Activated T-helper 17 cell treated with anti-CD3 and anti-CD28 coated beads, Interleukin-2, amount 50 U/mL, for 72 hours (primary cell): Measurements from ENCODE around the gene NFKBIB. TPM values are rescaled to one million over a fixed set of nuclear protein-coding genes. Genes with fewer than 3 reads are reported as not detected.
A peak's percentile ranks its signal among the peaks of the same experiment; 100 is the strongest.
"Not testable (repeated sequence)": the region's sequence is repeated elsewhere in the genome, so short reads cannot be mapped to it uniquely, and the experiment has no call there.

Source experiments
- ATAC-seq: fragments of 150-1000 bp; cut with Tn5 transposase; replicated peaks from 2 replicates; pipeline ENCODE4 v1.10.0; 2021; ENCODE audit warnings: mild to moderate bottlenecking, moderate library complexity
- H3K27ac Mint-ChIP-seq: one replicate; pipeline ENCODE4 v1.8.0; 2022; ENCODE audit warnings: mixed read lengths
- H3K27me3 Mint-ChIP-seq: one replicate; pipeline ENCODE4 v1.8.0; 2022; ENCODE audit warnings: mixed read lengths
- H3K36me3 Mint-ChIP-seq: one replicate; pipeline ENCODE4 v1.8.0; 2022; ENCODE audit warnings: low read depth, mild to moderate bottlenecking, mixed read lengths
- H3K4me1 Mint-ChIP-seq: one replicate; pipeline ENCODE4 v1.8.0; 2022; ENCODE audit warnings: mixed read lengths
- H3K4me3 Mint-ChIP-seq: one replicate; pipeline ENCODE4 v1.8.0; 2022; ENCODE audit warnings: mild to moderate bottlenecking, mixed read lengths
- H3K9me3 Mint-ChIP-seq: one replicate; pipeline ENCODE4 v1.8.0; 2022; ENCODE audit warnings: mixed read lengths
- total RNA-seq, 2 donors: library from RNA; stranded (reverse); gene quantifications; one replicate each; pipeline ENCODE4 v1.2.3, GENCODE V29; 2022

Gene NFKBIB
- total RNA-seq, 2 donors from 2014 or later, result 41.2 to 68.7 TPM

GRCh38 chr19:38868551-38868950 is 31.2 kb upstream of the NFKBIB start:
- peaks cover 80% of the 10 kb centered on the region for H3K36me3 Mint-ChIP-seq
- ATAC-seq, result no peak
- H3K4me1 Mint-ChIP-seq, result peaks cover 22% of the 10 kb centered on the region
- H3K27ac Mint-ChIP-seq, result peak overlapping the region; percentile 92
- no peaks in the 10 kb centered on the region for H3K9me3 Mint-ChIP-seq
- peak overlapping the region; percentile 90 for H3K4me3 Mint-ChIP-seq
- no peaks in the 10 kb centered on the region for H3K27me3 Mint-ChIP-seq

- Mint-ChIP-seq H3K9me3 (no peaks in the 10 kb centered on the region), H3K4me1 (peaks cover 22% of the 10 kb centered on the region), H3K4me3 (peak overlapping the region; percentile 90), H3K27ac (peak overlapping the region; percentile 92), H3K36me3 (peaks cover 88% of the 10 kb centered on the region), H3K27me3 (no peaks in the 10 kb centered on the region)
- ATAC-seq, result no peak
Observed at GRCh38 chr19:38869160-38869835, 30.5 kb upstream of the NFKBIB start.

- ATAC-seq, result peak; percentile 75
- Mint-ChIP-seq H3K36me3 (peaks cover 90% of the 10 kb centered on the region), H3K9me3 (no peaks in the 10 kb centered on the region), H3K4me3 (peak overlapping the region; percentile 90), H3K27me3 (no peaks in the 10 kb centered on the region), H3K4me1 (peaks cover 14% of the 10 kb centered on the region), H3K27ac (peak overlapping the region; percentile 92)
Observed at GRCh38 chr19:38869836-38870607, 29.7 kb upstream of the NFKBIB start.

- Mint-ChIP-seq H3K27me3 (no peaks in the 10 kb centered on the region), H3K4me3 (peak overlapping the region; percentile 90), H3K9me3 (no peaks in the 10 kb centered on the region), H3K27ac (peak overlapping the region; percentile 92), H3K4me1 (peaks cover 10% of the 10 kb centered on the region), H3K36me3 (peaks cover 89% of the 10 kb centered on the region)
- no peak for ATAC-seq
Observed at GRCh38 chr19:38870612-38871011, 29.2 kb upstream of the NFKBIB start.

GRCh38 chr19:38873400-38873799 is 26.4 kb upstream of the NFKBIB start:
- peaks cover 90% of the 10 kb centered on the region for H3K36me3 Mint-ChIP-seq
- H3K4me1 Mint-ChIP-seq, H3K4me3 Mint-ChIP-seq, H3K9me3 Mint-ChIP-seq, H3K27ac Mint-ChIP-seq, H3K27me3 Mint-ChIP-seq, ATAC-seq: not testable (repeated sequence)

- no peaks in the 10 kb centered on the region for H3K27me3 Mint-ChIP-seq
- peaks cover 10% of the 10 kb centered on the region for H3K4me1 Mint-ChIP-seq
- no peak for ATAC-seq
- peaks cover 66% of the 10 kb centered on the region for H3K36me3 Mint-ChIP-seq
- peak overlapping the region; percentile 99 for H3K27ac Mint-ChIP-seq
- H3K9me3 Mint-ChIP-seq, result no peaks in the 10 kb centered on the region
- peak overlapping the region; percentile 95 for H3K4me3 Mint-ChIP-seq
Observed at GRCh38 chr19:38875656-38876395, 23.9 kb upstream of the NFKBIB start.

GRCh38 chr19:38877781-38878574 is 21.8 kb upstream of the NFKBIB start, which contains the start of gene RINL:
RINL (minus strand) TSS chr19:38878275; CDS start chr19:38876742, 1,533 bp downstream.
- Mint-ChIP-seq H3K36me3 (peaks cover 55% of the 10 kb centered on the region), H3K4me1 (peaks cover 10% of the 10 kb centered on the region), H3K27me3 (no peaks in the 10 kb centered on the region), H3K27ac (peak within 1 kb of the TSS; percentile 99), H3K9me3 (no peaks in the 10 kb centered on the region), H3K4me3 (peak within 1 kb of the TSS; percentile 95)
- ATAC-seq, result peak; percentile 97

- Mint-ChIP-seq H3K27ac (peak overlapping the region; percentile 99), H3K4me1 (peaks cover 14% of the 10 kb centered on the region), H3K36me3 (peaks cover 53% of the 10 kb centered on the region), H3K4me3 (peak overlapping the region; percentile 95), H3K9me3 (no peaks in the 10 kb centered on the region), H3K27me3 (no peaks in the 10 kb centered on the region)
- ATAC-seq, result peak; percentile 22
Observed at GRCh38 chr19:38878575-38879399, 21.0 kb upstream of the NFKBIB start.

- H3K4me3 Mint-ChIP-seq, result no peak overlapping the region
Observed at GRCh38 chr19:38879400-38879751, 20.4 kb upstream of the NFKBIB start.

GRCh38 chr19:38880076-38880881 is 19.5 kb upstream of the NFKBIB start:
- H3K27ac Mint-ChIP-seq, result peak overlapping the region; percentile 46
- ATAC-seq, result no peak
- no peaks in the 10 kb centered on the region for H3K9me3 Mint-ChIP-seq
- no peak overlapping the region for H3K4me3 Mint-ChIP-seq
- peaks cover 14% of the 10 kb centered on the region for H3K4me1 Mint-ChIP-seq
- no peaks in the 10 kb centered on the region for H3K27me3 Mint-ChIP-seq
- peaks cover 41% of the 10 kb centered on the region for H3K36me3 Mint-ChIP-seq

More at GRCh38 chr19:38879400-38879751, 20.4 kb upstream of the NFKBIB start:
- Mint-ChIP-seq H3K36me3 (peaks cover 47% of the 10 kb centered on the region), H3K27ac (no peak overlapping the region), H3K9me3 (no peaks in the 10 kb centered on the region), H3K27me3 (no peaks in the 10 kb centered on the region), H3K4me1 (peaks cover 14% of the 10 kb centered on the region)
- no peak for ATAC-seq

GRCh38 chr19:38880882-38881609 is 18.7 kb upstream of the NFKBIB start:
- no peaks in the 10 kb centered on the region for H3K27me3 Mint-ChIP-seq
- no peak for ATAC-seq
- H3K36me3 Mint-ChIP-seq, result peaks cover 33% of the 10 kb centered on the region
- peak overlapping the region; percentile 25 for H3K27ac Mint-ChIP-seq
- no peak overlapping the region for H3K4me3 Mint-ChIP-seq
- H3K4me1 Mint-ChIP-seq, result peaks cover 14% of the 10 kb centered on the region
- H3K9me3 Mint-ChIP-seq, result no peaks in the 10 kb centered on the region

GRCh38 chr19:38883286-38883685 is 16.5 kb upstream of the NFKBIB start:
- Mint-ChIP-seq H3K36me3 (peaks cover 19% of the 10 kb centered on the region), H3K27me3 (no peaks in the 10 kb centered on the region), H3K4me1 (peaks cover 10% of the 10 kb centered on the region), H3K4me3 (no peak overlapping the region), H3K27ac (no peak overlapping the region), H3K9me3 (no peaks in the 10 kb centered on the region)
- no peak for ATAC-seq
